PC-9 (cell line): ENCODE results near the gene PCYT2.

ENCODE experiments used
- EZH2 ChIP-seq: fragments of 200-600 bp; sonication (generic); IDR thresholded peaks from 2 replicates; pipeline ENCODE4 v1.8.0; 2017; ENCODE audit warnings: antibody characterized with exemption, low read depth
- TF ChIP-seq, protein P1 (sequence below): fragments of 200-600 bp; sonication (generic); conservative IDR thresholded peaks from 2 replicates; pipeline ENCODE4 v1.6.1; 2017; ENCODE audit warnings: mixed run types, antibody characterized with exemption, mild to moderate bottlenecking, moderate library complexity

DNA sequence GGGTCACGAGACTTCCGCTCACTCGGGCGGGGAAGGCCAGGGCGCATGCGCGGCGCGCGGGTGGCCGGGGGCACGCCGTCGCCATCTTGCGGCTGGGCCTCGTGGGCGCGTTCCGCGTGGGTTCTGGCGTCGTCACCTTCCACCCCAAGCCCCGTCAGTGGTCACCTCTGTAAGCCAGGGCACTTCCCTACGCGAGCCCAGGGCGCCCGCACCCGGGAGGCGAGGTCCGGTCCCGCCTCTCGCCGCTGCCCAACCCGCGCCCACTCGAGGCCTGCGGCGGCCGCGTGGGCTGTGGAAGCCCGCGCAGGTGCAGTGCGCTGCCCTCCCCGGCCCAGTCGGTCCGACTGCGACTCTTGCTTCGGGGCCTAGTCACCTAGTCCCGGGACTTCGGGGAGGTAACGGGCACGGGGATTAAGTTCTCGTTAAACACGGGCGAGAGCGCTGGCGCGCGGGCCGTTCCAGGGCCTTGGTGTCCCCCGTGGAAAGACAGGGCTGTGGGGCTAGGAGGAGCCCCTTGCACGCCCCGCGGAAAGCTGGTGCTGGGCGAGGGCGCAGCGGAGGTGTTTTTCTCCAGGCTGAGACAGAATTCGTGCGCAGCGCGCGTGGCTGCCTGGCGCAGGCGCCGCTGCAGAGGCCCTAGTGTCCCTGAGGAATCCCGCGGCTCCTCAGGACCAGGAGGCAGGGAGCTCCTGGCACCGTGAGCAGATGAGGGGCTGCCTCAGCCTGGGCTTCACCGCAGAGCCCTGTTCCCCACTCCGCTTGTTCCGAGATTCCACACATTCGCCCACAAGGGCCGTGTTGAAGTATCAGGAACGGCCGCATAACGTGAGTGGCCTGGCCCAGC, 39.6 kb downstream of the PCYT2 start:
- TF ChIP-seq, protein P1, sequence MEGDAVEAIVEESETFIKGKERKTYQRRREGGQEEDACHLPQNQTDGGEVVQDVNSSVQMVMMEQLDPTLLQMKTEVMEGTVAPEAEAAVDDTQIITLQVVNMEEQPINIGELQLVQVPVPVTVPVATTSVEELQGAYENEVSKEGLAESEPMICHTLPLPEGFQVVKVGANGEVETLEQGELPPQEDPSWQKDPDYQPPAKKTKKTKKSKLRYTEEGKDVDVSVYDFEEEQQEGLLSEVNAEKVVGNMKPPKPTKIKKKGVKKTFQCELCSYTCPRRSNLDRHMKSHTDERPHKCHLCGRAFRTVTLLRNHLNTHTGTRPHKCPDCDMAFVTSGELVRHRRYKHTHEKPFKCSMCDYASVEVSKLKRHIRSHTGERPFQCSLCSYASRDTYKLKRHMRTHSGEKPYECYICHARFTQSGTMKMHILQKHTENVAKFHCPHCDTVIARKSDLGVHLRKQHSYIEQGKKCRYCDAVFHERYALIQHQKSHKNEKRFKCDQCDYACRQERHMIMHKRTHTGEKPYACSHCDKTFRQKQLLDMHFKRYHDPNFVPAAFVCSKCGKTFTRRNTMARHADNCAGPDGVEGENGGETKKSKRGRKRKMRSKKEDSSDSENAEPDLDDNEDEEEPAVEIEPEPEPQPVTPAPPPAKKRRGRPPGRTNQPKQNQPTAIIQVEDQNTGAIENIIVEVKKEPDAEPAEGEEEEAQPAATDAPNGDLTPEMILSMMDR, result no peak; the same call in 1 of the 2 replicates
- no peak for TF ChIP-seq EZH2
